ENCODE data around the gene SH3RF3. TPM values are rescaled to one million over a fixed set of nuclear protein-coding genes. Genes with fewer than 3 reads are reported as not detected.

SH3RF3 gene
- total RNA-seq, 4 donors from 2014 or later: 2.4 to 5.5 (median 2.9) TPM

DNA sequence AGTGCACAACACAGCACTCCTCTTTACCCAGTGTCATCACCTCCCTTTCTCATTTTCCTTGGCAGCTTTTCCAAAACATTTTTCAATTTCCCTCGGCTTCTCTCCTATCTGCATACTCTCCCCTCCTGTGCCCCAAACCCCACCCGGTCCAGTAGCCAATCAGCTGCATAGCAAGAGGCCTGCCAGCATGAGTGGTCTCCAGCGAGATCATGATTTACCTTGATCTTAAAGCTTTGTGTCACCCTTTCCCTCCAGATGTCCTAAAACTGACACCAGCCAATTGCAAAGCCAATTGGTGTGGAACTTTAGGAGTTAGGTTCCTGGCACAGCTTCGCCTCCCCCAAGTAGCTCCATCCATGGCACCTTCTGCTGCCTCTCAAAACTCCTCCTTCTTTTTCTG lies 45.2 kb upstream of the SH3RF3 start:
- Histone ChIP-seq H3K9me3 (no peaks in the 10 kb centered on the region), H3K4me1 (no peaks in the 10 kb centered on the region), H3K27ac (no peak overlapping the region), H3K27me3 (no peaks in the 10 kb centered on the region), H3K4me3 (no peak overlapping the region), H3K36me3 (no peaks in the 10 kb centered on the region)
- 71 to 85% methylated on average over 4 of the region's 4 CpGs for WGBS, 2 donors
- no peak for DNase-seq
- TF ChIP-seq, protein P1, sequence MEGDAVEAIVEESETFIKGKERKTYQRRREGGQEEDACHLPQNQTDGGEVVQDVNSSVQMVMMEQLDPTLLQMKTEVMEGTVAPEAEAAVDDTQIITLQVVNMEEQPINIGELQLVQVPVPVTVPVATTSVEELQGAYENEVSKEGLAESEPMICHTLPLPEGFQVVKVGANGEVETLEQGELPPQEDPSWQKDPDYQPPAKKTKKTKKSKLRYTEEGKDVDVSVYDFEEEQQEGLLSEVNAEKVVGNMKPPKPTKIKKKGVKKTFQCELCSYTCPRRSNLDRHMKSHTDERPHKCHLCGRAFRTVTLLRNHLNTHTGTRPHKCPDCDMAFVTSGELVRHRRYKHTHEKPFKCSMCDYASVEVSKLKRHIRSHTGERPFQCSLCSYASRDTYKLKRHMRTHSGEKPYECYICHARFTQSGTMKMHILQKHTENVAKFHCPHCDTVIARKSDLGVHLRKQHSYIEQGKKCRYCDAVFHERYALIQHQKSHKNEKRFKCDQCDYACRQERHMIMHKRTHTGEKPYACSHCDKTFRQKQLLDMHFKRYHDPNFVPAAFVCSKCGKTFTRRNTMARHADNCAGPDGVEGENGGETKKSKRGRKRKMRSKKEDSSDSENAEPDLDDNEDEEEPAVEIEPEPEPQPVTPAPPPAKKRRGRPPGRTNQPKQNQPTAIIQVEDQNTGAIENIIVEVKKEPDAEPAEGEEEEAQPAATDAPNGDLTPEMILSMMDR (IDR thresholded peaks at IDR 0.05): no peak
- no peak for TF ChIP-seq POLR2A (IDR thresholded peaks at IDR 0.05)
- intact Hi-C loops (cut with DNase I): no loop called here

DNA sequence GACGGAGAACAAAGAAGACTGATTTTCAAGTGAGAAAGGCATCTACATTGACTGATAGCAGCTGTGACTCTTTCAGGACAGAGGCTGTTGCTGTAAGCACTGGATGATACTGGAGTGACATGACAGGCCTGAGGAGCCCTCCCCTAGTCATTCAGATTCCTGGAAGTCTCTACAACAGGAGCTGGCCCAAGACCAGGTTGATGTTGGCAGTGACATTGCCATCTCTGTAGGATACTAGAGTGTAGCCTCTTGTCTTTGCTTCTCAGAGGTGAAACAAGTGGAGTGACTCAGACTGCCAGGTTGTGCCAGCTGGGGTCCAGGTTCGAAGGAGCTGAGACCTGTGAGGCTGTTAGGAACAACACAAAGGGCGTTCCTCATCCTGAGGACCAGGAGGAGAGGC lies 44.7 kb upstream of the SH3RF3 start:
- DNase-seq: no peak
- no peak for TF ChIP-seq POLR2A (IDR thresholded peaks at IDR 0.05)
- TF ChIP-seq, protein P1 (IDR thresholded peaks at IDR 0.05): no peak
- Histone ChIP-seq H3K4me1 (no peaks in the 10 kb centered on the region), H3K9me3 (no peaks in the 10 kb centered on the region), H3K27ac (no peak overlapping the region), H3K36me3 (no peaks in the 10 kb centered on the region), H3K4me3 (no peak overlapping the region), H3K27me3 (no peaks in the 10 kb centered on the region)
- 75% methylated on average over 1 to 3 of the region's 3 CpGs for WGBS, 2 donors
- intact Hi-C loops (cut with DNase I): no loop called here

DNA sequence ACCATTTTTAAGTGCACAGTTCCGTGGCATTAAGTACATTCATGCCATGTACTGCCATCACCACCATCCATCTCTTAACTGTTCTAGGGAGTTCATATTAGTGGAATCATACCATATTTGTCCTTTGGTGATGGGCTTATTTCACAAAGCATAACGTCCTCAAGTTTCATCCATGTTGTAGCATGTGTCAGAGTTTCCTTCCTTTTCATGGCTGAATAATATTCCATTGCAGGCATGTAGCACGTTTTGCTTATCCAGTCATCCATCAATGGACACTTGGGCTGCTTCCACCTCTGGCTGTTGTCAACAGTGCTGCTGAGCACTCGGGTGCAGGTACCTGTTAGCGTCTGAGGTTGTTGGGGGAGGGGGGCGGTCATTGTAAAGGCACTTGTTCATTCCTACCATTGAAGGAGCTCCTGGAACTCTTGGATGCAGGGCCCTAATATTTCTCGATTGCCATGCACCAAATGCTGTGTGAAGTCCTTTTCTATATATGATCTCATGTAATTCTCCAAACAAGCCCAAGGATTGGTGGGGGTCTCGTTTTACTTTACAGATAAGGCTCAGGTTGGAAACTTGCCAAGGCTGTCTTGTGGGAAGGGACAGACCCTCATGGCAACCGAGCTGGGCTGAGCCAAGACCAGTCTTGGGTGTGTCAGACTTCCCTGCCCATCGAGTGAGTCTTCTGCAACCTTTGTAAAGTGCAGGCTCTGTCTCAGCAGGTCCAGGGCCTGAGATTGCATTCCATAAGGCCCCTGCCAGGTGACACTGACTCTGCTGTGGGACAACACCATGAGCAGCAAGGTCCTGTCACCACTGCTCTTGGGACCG lies 42.9 kb upstream of the SH3RF3 start:
- Histone ChIP-seq H3K36me3 (no peaks in the 10 kb centered on the region), H3K27me3 (no peaks in the 10 kb centered on the region), H3K9me3 (no peaks in the 10 kb centered on the region), H3K4me1 (no peaks in the 10 kb centered on the region), H3K4me3 (no peak overlapping the region), H3K27ac (no peak overlapping the region)
- TF ChIP-seq, protein P1 (IDR thresholded peaks at IDR 0.05): no peak
- TF ChIP-seq POLR2A (IDR thresholded peaks at IDR 0.05): no peak
- WGBS, 2 donors: 70 to 72% methylated on average over 8 to 10 of the region's 11 CpGs
- DNase-seq: no peak
- intact Hi-C loops (cut with DNase I): no loop called here

DNA sequence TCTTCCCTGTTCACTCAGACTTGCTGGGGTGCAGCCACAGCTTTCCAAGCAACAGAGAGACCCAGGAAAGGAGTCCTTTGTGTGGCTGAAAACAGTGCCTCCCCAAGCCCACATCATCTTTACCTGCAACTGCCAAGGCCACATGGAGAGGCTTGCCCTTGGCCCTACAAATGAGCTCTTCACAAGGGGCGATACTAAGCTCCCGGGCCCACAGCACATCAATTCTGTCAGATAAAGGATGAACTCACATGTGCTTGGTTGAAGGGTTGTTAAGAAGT lies 42.3 kb upstream of the SH3RF3 start:
- 100% methylated on average over 2 of the region's 2 CpGs; no CpG with 5 or more reads in 1 of the 2 donors for WGBS, 2 donors
- no peak for DNase-seq
- intact Hi-C loops (cut with DNase I): no loop called here
- Histone ChIP-seq H3K4me3 (no peak overlapping the region), H3K36me3 (no peaks in the 10 kb centered on the region), H3K27ac (no peak overlapping the region), H3K27me3 (no peaks in the 10 kb centered on the region), H3K4me1 (no peaks in the 10 kb centered on the region), H3K9me3 (no peaks in the 10 kb centered on the region)
- no peak for TF ChIP-seq POLR2A (IDR thresholded peaks at IDR 0.05)
- TF ChIP-seq, protein P1 (IDR thresholded peaks at IDR 0.05): no peak

DNA sequence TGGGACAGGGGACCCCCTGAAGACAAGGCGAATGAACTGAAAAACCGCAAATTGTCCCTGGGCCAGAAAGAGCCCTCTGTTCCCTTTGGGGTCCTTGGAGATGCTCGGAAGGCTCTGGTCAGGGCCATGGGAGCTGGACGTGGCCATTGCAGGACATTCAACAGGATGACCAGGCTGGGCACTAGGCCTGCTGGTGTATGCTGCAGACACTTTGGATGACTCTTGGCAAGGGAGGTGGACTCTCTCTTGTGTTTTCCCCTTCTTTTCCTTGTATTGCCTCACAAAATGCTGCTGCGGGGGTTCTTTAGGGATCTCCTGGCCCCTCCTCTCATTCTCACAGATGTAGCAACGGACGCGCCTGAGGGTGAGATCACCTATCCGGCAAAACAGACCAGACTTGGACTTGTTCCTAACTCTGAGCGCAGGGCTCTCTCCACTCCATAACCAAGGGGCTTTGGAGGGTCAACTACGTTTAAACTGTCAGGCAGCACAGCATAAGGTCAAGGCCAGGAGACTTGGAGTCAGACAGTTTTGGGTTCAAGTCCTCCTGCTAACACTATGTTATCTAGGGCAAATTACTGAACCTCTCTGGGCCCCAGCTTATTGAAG lies 41.8 kb upstream of the SH3RF3 start:
- Histone ChIP-seq H3K4me3 (no peak overlapping the region), H3K36me3 (no peaks in the 10 kb centered on the region), H3K9me3 (no peaks in the 10 kb centered on the region), H3K27ac (no peak overlapping the region), H3K4me1 (no peaks in the 10 kb centered on the region), H3K27me3 (no peaks in the 10 kb centered on the region)
- intact Hi-C loops (cut with DNase I): no loop called here
- no peak for TF ChIP-seq POLR2A (IDR thresholded peaks at IDR 0.05)
- TF ChIP-seq, protein P1 (IDR thresholded peaks at IDR 0.05): no peak
- 87 to 91% methylated on average over 5 to 6 of the region's 11 CpGs for WGBS, 2 donors
- DNase-seq: no peak
